ENCODE results near the gene DRAM2.

DRAM2 gene

DNA sequence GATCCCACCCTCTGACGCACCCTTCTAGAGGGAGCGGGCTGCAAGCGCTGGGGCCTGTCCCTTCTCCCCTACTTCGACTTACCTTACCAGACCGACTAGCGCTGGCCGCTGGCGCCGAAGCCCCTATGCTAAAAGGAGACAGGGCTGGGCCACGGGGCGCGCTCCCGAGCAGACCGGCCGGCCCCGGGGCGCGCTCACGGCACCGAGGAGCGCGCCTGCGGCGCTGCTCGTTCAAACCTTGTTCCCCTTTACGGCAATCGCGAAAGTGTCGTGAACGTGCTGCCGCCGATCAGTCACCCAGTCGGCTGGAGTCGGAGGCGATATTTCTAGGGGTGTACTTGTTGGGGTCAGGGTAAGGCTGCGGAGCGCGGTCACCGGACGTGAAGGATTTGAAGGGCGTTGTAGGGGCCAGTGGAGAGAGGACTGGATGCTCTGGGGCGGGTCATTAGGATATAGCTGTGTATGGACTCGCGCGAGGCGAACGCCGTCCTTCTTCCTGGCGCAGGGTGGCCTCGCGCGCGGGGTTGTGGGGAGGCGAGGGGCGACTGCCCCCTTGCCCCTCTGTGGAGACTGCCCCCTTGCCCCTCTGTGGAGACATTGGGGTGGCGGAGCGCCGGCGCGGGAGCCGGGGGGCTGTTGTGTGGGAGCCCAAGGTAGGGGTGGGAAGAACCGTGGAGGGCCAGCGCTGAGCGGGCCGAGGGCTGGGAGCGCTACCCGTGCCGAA is at the start of gene DRAM2, which contains the start of gene CEPT1:
TSS of gene DRAM2 (minus strand) at position 138 of the 724 bp plus-strand sequence. CDS start 8,539 bp downstream, outside the sequence.
TSS of gene CEPT1 (plus strand) at position 268 of the 724 bp plus-strand sequence. CDS start 7,492 bp downstream, outside the sequence.
- DNase-seq, result peak; percentile 90

DNA sequence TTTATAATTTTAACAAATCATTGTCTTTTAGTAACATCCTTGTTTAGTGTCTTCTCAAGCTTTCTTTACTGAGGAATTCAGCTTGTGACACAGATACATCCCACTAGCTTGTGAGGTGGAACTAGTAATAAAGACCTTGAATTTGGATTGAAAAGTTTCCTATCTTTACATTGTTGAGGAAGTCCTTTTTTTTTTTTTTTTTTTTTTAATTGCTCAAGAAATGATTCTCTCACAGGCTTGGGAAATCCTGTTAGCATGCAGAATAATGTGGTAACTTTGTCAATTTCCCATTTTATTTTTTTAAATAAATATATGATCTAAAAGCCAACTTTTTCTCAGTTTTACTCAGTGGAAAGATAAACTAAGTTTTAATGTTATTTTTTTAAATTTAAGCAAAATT is 44.8 kb upstream of the DRAM2 start:
- no peak for DNase-seq

GRCh38 chr1:111183308-111184069 is 43.6 kb upstream of the DRAM2 start:
- DNase-seq, result no peak

DNA sequence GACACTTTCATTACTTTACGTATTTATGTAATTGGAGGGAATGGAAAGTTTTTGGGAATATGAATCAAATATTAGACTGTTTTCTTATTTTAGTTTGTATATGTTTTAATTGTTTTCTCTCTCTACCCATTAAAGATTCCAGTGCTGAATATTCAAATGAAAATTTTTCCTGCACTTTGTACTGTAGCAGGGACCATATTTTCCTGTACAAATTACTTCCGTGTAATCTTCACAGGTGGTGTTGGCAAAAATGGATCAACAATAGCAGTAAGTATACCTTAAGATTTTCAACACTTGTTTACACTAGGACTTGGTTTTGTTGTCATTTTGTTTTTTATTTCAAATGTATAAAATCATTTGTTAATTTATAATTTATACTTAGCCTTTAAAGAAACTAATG is 42.2 kb upstream of the DRAM2 start:
- no peak for DNase-seq

- no peak for DNase-seq
These were observed 40.2 kb upstream of the DRAM2 start for GRCh38 chr1:111179968-111180533.

DNA sequence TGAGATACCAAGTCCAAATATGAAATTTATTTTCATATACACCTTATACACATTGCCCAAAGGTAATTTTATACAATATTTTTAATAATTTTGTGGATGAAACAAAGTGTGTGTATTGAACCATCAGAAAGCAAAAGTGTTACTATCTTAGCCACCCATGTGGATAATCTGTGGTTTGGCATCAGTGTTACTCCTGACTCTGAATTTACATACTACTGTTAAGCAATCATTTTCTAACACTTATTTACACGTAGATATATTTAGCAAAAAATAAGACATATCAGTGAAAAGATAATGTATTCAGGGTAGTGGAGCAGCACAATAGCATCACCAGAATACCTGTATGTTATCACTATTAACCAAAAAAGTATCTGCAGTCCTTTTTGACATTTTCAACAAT is 36.8 kb upstream of the DRAM2 start:
- no peak for DNase-seq

DNA sequence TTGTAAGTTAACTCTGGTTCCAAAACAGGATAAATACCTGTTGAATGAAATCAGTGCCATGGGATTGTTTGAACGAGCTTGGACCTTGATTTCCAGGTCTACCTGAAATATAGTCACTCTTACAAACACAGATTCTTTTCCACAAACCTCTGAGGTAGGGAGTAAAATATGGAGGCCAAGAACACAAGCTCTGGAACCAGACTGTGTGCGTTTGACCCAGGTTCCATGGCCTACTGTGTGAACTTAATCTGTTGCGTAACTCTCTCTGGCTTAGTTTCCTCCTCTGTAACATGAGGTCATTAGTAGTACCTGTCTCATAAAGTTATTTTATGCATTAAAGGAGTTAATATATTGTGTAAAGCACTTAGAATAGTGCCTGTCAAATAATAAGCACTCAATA is 35.5 kb upstream of the DRAM2 start:
- no peak for DNase-seq

DNA sequence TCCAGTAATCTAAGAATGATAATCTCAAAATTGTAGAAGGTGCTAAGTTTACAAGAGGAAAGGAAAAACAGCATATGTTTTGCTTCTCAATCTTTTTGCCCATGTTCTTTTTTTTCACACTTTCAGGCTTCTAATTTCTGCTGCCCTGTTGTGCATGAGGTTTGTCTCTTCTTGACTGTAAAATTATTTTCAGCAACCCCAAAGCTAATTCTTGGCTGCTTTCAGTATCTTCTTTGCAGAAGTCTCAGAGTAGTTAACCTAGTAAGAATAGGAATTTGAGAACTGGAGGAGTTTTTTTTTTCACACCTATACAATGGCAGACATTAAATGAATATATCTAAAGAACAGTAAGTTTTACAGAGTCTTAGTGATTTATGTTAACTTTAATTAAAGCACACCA is 34.2 kb upstream of the DRAM2 start:
- DNase-seq, result no peak

DNA sequence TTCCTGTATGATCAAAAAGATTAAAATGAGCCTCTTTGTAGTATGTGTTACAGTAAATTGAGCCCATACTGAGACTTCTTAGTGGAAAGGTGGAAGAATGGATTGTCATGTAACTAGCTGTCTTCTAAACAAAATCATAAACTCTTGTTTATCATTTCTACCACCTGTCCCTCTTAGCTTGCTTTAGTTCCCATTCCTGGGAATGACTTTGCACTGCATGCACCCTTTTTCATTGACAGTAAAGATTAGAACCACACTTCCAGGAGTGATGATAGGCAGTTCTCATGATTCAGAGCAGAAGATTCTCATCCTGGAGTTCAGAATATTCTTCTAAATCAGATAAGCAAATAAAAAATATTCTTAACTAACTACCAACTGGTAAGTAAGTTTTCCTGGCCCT is 32.6 kb upstream of the DRAM2 start:
- no peak for DNase-seq

GRCh38 chr1:111164151-111164550 is 24.3 kb upstream of the DRAM2 start:
- peak; percentile 9 for DNase-seq

DNA sequence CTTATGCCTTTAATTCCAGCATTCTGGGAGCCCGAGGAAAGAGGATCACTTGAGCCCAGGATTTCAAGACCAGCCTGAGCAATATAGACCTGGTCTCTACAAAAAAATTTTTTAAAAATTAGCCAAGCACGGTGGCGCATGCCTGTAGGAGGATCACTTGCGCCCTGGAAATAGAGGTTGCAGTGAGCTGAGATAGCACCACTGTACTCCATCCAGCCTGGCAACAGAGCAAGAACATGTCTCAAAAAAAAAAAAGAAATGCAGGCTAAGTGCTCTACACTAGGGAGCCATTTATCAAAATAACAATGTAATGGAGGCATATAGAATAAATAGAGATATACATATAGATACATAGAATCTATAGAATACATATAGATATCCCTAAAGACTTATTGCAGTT is 23.5 kb upstream of the DRAM2 start:
- no peak for DNase-seq

GRCh38 chr1:111162488-111162880 is 22.6 kb upstream of the DRAM2 start:
- no peak for DNase-seq

DNA sequence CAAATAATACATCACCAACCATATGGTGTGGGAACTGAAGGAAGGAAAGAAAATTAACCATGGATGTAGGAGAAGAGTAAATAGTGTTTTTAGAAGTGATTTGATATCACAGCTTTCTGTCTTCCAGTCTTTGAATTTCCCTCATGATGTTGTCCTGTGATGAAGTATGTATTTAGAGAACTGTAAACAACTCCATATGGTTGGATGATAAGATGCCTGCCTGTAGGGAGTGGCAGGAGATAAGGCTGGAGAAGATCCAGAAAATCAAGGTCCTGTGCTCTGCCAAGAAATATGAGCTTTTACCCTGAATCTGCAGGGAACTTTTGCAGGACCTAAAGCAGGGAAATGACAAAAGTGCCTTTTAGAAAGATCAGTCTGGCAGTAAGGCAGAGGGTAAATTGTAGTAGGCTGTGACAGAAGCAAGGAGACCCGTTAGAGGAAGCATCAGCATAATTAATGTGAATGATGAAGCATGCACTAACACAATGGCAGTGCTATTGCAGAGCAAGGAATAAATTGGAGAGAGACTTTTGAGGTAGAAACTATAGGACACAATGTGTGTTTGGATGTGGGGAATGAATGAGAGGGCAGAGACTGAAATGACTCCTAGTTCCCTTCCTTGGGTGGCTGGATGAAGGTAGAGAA is 22.1 kb upstream of the DRAM2 start:
- peak; percentile 71 for DNase-seq

GRCh38 chr1:111157431-111157830 is 17.5 kb upstream of the DRAM2 start:
- no peak for DNase-seq

DNA sequence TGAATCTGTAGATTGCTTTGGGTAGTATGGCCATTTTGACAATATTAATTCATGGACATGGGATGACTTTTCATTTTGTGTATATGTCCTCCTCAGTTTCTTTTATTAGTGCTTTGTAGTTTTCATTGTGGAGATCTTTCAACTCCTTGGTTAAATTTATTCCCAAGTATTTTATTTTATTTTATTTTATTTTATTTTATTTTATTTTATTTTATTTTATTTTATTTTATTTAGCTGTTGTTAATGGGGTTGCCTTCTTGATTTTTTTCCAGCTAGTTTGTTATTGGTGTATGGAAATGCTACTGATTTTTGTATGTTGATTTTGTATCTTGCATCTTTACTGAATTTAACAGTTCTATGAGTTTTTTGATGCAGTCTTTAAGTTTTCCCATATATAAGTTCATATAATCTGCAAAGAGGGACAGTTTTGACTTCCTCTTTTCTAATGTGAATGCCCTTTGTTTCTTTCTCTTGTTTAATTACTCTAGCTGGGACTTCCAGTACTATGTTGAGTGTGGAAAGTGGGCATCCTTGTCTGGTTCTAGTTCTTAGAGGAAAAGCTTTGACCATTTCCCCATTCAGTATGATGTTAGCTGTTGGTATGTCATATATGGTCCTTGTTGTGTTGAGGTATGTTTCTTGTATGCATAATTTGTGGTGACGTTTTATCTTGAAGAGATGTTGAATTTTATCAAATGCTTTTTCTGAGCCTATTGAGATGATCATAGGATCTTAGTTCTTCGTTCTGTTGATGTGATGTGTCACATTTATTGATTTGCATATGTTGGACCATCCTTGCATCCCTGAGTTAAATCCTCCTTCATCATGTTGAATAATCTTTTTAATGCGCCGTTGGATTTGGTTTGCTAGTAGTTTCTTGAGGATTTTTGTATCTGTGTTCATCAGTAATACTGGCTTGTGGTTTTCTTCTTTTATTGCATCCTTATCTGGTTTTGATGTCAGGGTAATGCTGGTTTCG is 14.4 kb upstream of the DRAM2 start:
- DNase-seq, result no peak

- no peak for DNase-seq
These were observed 11.9 kb upstream of the DRAM2 start for GRCh38 chr1:111151838-111152237.

DNA sequence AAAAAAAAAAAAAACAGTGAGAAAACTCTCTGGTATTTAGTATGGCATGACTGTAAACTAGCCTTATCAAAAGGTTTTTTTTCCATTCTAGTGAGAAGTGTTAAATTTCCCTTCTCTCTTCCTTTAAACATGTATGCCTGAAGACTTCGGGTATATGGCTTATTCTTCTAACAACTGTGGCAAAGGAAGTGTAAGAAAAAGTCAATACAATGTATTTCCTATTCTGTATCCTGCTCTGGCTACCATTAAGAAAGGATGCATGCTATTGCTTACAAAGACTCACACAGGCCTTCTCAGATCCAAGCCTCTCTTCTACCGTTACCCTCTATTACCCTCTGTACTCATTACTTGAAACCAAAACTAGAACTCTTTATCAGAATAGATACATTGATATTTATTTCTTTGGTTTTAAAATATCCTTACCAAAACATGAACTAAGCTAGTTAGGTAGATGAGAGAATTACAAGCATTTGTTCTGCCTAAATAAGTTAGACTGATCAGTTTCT is 8.5 kb upstream of the DRAM2 start:
- DNase-seq, result no peak

- DNase-seq, result no peak
These were observed 8.1 kb upstream of the DRAM2 start for GRCh38 chr1:111147948-111148347.

DNA sequence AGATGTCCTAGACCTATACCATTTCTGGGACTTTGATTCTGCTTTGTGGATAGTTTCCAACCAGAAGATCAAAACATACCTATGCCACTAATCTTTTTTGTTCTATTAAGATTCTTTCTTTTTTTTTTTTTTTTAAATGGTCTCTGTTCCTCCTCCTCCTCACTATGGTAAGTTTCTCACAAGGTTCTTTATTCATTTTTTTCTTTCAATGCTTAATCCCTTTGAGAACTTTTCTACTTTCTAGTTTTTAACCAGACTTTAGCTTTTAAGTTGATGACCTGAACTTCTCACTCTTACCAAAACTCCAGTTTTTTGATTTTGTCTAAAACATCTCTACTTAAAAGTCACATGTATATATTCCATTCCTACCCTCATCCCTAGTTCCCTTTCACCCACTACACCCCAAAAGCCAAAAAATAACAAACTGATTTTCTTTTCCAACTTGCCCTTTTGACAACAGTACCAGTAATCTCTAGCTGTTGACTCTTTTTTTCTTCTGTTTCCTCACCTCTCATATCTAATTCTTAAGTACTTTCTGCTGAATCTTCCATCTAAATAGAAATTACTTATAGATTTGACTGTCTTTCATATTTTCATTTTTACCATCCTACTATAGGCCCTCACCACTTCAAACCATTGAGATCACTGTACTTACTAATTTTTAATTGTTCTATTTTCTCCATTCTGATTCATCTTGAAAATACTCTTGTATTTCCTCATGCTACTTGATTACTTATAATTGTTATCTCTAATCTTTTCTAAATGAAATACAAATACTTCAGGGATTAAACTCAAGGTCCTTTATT is 6.3 kb upstream of the DRAM2 start:
- DNase-seq, result no peak

DNA sequence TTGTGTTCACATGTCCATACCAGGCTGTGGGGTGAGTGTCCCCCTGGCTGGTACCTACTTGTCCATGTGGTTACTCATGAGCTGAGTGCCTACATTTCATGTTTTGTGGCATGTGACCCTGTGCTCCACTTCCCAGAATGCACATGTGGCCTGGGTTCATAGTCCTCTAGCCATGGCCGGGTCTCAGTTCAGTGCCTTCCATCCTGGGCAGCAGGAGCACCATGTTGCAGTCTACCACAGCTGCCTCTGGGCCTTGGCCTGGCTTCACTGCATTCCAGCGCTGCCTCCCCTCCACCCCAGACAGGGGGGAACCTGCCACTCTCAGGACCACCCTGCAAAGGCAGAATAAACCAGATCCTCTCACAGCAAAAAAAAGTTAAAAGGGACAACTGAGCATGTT is 5.6 kb upstream of the DRAM2 start:
- no peak for DNase-seq

DNA sequence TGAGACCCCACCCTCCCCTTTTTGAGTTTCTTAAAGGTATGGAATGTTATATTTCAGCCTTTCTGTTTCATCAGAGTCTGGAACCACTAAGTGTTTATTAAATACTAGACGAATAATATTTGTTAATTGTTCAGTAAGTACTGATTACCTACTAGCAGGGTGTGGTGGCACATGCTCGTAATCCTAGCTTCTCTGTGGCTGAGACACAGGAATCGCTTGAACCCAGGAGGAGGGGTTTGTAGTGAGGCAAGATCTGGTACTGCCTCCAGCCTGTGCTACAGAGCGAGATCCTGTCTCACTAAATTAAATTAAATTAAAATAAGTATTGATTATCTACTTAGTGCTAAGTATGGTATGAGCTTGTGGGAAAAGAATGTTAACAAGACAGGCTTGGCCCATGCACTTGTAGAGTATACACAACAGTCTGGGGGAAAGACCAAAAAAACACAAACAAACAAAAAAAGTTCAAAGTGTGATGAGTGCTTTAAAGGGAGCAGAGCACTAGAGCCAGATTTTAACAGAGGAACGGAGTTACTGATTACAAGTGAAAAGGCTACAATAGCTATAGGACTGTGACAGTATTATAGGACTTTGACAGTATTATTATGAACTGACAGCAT is 2.6 kb upstream of the DRAM2 start:
- no peak for DNase-seq

All from NCI-H2171 (cell line).